HepG2 (cell line): ENCODE data around the gene NPBWR2. TPM values are rescaled to one million over a fixed set of nuclear protein-coding genes. Genes with fewer than 3 reads are reported as not detected.

Source experiments
- ARID2 ChIP-seq: sonication (generic); formaldehyde crosslinking; IDR thresholded peaks from 2 replicates; pipeline ENCODE4 v1.8.1; 2022; ENCODE audit warnings: mild to moderate bottlenecking, missing genetic modification reagents, borderline replicate concordance
- DNMT1 ChIP-seq: sonication (generic); formaldehyde crosslinking; IDR thresholded peaks from 2 replicates; pipeline ENCODE4 v1.5.1; 2020; ENCODE audit warnings: mild to moderate bottlenecking, missing genetic modification reagents
- ETV6 ChIP-seq: sonication (generic); formaldehyde crosslinking; conservative IDR thresholded peaks from 2 replicates; pipeline ENCODE4 v1.4.0; 2020; ENCODE audit warnings: missing genetic modification reagents
- HDAC1 ChIP-seq: sonication (generic); formaldehyde crosslinking; IDR thresholded peaks from 2 replicates; pipeline ENCODE4 v1.5.1; 2020; ENCODE audit warnings: mild to moderate bottlenecking, missing genetic modification reagents
- HOXA5 ChIP-seq: sonication (generic); formaldehyde crosslinking; IDR thresholded peaks from 2 replicates; pipeline ENCODE4 v1.4.0; 2020; ENCODE audit warnings: missing genetic modification reagents
- HOXA9 ChIP-seq: sonication (generic); formaldehyde crosslinking; IDR thresholded peaks from 2 replicates; pipeline ENCODE4 v1.8.1; 2022; ENCODE audit warnings: missing genetic modification reagents, mild to moderate bottlenecking, moderate library complexity, borderline replicate concordance
- JUND ChIP-seq: sonication (generic); formaldehyde crosslinking; IDR thresholded peaks from 2 replicates; pipeline ENCODE4 v1.8.0; 2022; ENCODE audit warnings: mild to moderate bottlenecking, missing genetic modification reagents
- LCORL ChIP-seq, 2 experiments: fragments of 450-650 bp in 1 of 2; sonication (generic) in 1 of 2; formaldehyde crosslinking in 1 of 2; IDR thresholded peaks; 2 replicates each; pipeline versions ENCODE4 v1.5.0 to v1.6.1; 2017 to 2020; ENCODE audit warnings: antibody characterized with exemption in 1 of 2, missing genetic modification reagents in 1 of 2
- MAF1 ChIP-seq: sonication (generic); formaldehyde crosslinking; IDR thresholded peaks from 2 replicates; pipeline ENCODE4 v1.5.0; 2020; ENCODE audit warnings: missing genetic modification reagents, borderline replicate concordance
- MLLT10 ChIP-seq: sonication (generic); formaldehyde crosslinking; IDR thresholded peaks from 2 replicates; pipeline ENCODE4 v1.4.0; 2020; ENCODE audit warnings: missing genetic modification reagents
- POLR2A ChIP-seq, 2 experiments: IDR thresholded peaks; 2 replicates each; pipeline ENCODE4 v1.6.1; 2011; ENCODE audit warnings: low read depth in 2 of 2, low read length in 2 of 2, mild to moderate bottlenecking in 1 of 2, moderate library complexity in 1 of 2; ENCODE audit not compliant: insufficient read depth in 1 of 2
- RBFOX2 ChIP-seq: fragments of 200-400 bp; formaldehyde crosslinking; IDR thresholded peaks from 2 replicates; pipeline ENCODE4 v1.6.1; 2017; ENCODE audit warnings: low read depth, mild to moderate bottlenecking, low read length
- RCOR2 ChIP-seq: IDR thresholded peaks from 2 replicates; pipeline ENCODE4 v1.6.1; 2016; ENCODE audit warnings: missing biosample characterization, missing genetic modification reagents
- SIX4 ChIP-seq: sonication (generic); formaldehyde crosslinking; IDR thresholded peaks from 2 replicates; pipeline ENCODE4 v1.4.0; 2020; ENCODE audit warnings: missing genetic modification reagents
- TBP ChIP-seq: sonication (generic); formaldehyde crosslinking; IDR thresholded peaks from 2 replicates; pipeline ENCODE4 v1.5.0; 2020; ENCODE audit warnings: missing genetic modification reagents
- THAP11 ChIP-seq: IDR thresholded peaks from 2 replicates; pipeline ENCODE4 v1.6.1; 2016; ENCODE audit warnings: missing biosample characterization, missing genetic modification reagents
- ZNF20 ChIP-seq: sonication (generic); formaldehyde crosslinking; IDR thresholded peaks from 2 replicates; pipeline ENCODE4 v1.4.0; 2020; ENCODE audit warnings: mild to moderate bottlenecking, moderate library complexity, missing genetic modification reagents
- ZNF441 ChIP-seq: sonication (generic); formaldehyde crosslinking; IDR thresholded peaks from 2 replicates; pipeline ENCODE4 v1.7.0; 2021; ENCODE audit warnings: missing genetic modification reagents, borderline replicate concordance
- ZNF598 ChIP-seq: sonication (generic); formaldehyde crosslinking; IDR thresholded peaks from 2 replicates; pipeline ENCODE4 v1.5.1; 2020; ENCODE audit warnings: mild to moderate bottlenecking, missing genetic modification reagents, borderline replicate concordance
- ZNF607 ChIP-seq: sonication (generic); formaldehyde crosslinking; IDR thresholded peaks from 2 replicates; pipeline ENCODE4 v1.5.1; 2020; ENCODE audit warnings: missing genetic modification reagents, mild to moderate bottlenecking, borderline replicate concordance
- ZNF776 ChIP-seq: sonication (generic); formaldehyde crosslinking; IDR thresholded peaks from 2 replicates; pipeline ENCODE4 v1.4.0; 2020; ENCODE audit warnings: mild to moderate bottlenecking, missing genetic modification reagents
- ZNF780A ChIP-seq: sonication (generic); formaldehyde crosslinking; IDR thresholded peaks from 2 replicates; pipeline ENCODE4 v1.8.0; 2022; ENCODE audit warnings: mild to moderate bottlenecking, missing genetic modification reagents, moderate library complexity
- ZNF878 ChIP-seq: sonication (generic); formaldehyde crosslinking; IDR thresholded peaks from 2 replicates; pipeline ENCODE4 v1.8.1; 2023; ENCODE audit warnings: mild to moderate bottlenecking, missing genetic modification reagents, moderate library complexity
- ZSCAN20 ChIP-seq: sonication (generic); formaldehyde crosslinking; IDR thresholded peaks from 2 replicates; pipeline ENCODE4 v1.4.0; 2020; ENCODE audit warnings: missing genetic modification reagents, mild to moderate bottlenecking, borderline replicate concordance
- polyA plus RNA-seq, 8 experiments: library from polyadenylated mRNA; depleted of rRNA in 3 of 8; stranded (reverse) in 7 of 8; unstranded in 1 of 8; fragments of >200 nt; fragmentation: Illumina TruSeq in 4 of 8; extraction: Trizol in 4 of 8; gene quantifications; 2 replicates each; pipeline versions ENCODE4 v1.2.1 to v1.2.3, GENCODE V29; 2011 to 2016; ENCODE audit warnings: low read depth in 4 of 8, missing spikeins in 1 of 8, mixed read lengths in 1 of 8; ENCODE audit not compliant: insufficient read depth in 1 of 8
- total RNA-seq, 5 experiments: library from RNA; depleted of rRNA; stranded (reverse); fragments of >200 nt; fragmentation: Illumina TruSeq; extraction: Trizol; gene quantifications; 2 replicates each; pipeline ENCODE4 v1.2.3, GENCODE V29; 2016; ENCODE audit warnings: low read depth in 1 of 5
- TF ChIP-seq, protein P1 (sequence below): sonication (generic); formaldehyde crosslinking; IDR thresholded peaks from 2 replicates; pipeline ENCODE4 v1.5.0; 2020; ENCODE audit warnings: mild to moderate bottlenecking, missing genetic modification reagents
- TF ChIP-seq, protein P2 (sequence below): sonication (generic); formaldehyde crosslinking; IDR thresholded peaks from 2 replicates; pipeline ENCODE4 v1.4.0; 2020; ENCODE audit warnings: missing genetic modification reagents
- TF ChIP-seq, protein P3 (sequence below): sonication (generic); formaldehyde crosslinking; IDR thresholded peaks from 2 replicates; pipeline ENCODE4 v1.4.0; 2020; ENCODE audit warnings: missing genetic modification reagents

Gene NPBWR2
- total and polyA plus RNA-seq, 2 of the 13 experiments (the other 11 are each of a cell fraction or from before 2014, with no cell fraction given), result not detected

DNA sequence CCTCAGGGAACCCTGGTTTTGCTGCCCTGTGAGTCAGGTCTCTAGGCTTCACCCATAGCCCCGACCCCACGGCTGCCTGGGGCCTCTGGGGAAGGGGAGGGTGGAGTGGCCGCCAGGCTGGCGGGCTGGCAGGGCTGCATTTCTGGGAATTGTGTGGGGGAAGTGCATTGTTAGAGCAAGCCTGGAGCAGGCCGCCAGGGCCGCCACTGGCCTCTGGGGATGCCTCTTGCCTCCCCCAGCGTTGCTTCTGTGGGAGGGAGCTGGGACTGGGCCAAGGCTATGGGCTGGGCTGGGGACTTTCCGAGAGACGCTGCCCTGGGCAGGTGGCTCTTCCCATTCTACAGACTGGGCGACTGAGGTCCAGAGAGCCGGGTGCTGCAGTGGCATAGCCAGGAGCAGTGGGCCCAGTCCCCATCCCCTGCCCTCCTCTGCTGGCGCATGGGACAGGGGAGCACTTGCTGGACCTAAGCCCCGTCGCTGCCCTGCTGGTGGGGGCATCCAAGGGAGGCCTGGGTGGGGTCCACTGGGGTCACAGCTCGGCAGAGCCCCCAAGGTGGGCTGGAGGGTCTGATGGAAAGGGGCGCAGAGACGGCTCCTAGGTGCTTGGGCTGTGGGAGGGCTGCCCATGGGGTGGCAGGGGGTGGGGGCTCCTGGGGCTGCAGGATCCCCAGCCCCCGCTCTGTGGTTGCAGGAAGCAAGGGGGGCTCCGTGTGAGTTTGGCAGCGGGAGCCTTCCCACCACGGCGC is 51.3 kb downstream of the NPBWR2 start (continued):
- TF ChIP-seq, protein P1, sequence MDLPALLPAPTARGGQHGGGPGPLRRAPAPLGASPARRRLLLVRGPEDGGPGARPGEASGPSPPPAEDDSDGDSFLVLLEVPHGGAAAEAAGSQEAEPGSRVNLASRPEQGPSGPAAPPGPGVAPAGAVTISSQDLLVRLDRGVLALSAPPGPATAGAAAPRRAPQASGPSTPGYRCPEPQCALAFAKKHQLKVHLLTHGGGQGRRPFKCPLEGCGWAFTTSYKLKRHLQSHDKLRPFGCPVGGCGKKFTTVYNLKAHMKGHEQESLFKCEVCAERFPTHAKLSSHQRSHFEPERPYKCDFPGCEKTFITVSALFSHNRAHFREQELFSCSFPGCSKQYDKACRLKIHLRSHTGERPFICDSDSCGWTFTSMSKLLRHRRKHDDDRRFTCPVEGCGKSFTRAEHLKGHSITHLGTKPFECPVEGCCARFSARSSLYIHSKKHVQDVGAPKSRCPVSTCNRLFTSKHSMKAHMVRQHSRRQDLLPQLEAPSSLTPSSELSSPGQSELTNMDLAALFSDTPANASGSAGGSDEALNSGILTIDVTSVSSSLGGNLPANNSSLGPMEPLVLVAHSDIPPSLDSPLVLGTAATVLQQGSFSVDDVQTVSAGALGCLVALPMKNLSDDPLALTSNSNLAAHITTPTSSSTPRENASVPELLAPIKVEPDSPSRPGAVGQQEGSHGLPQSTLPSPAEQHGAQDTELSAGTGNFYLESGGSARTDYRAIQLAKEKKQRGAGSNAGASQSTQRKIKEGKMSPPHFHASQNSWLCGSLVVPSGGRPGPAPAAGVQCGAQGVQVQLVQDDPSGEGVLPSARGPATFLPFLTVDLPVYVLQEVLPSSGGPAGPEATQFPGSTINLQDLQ, result no peak; the same call in 1 of the 2 replicates
- TF ChIP-seq POLR2A (IDR thresholded peaks at IDR 0.05; ENCODE audit: insufficient read depth in 1 of 2, low read depth in 2 of 2, low read length in 2 of 2), result peak in 1 of 2 experiments; percentile 65; a peak in 2 of 4 replicates
- TF ChIP-seq ZNF878, result no peak
- TF ChIP-seq ZNF780A (CRISPR knock-in tag), result no peak
- TF ChIP-seq ZNF598 (CRISPR knock-in tag), result no peak
- TF ChIP-seq TBP (CRISPR knock-in tag), result 0 out of 2 replicates have a peak, but pooled peaks have one; percentile 29
- no peak for TF ChIP-seq HOXA5
- TF ChIP-seq, protein P2, sequence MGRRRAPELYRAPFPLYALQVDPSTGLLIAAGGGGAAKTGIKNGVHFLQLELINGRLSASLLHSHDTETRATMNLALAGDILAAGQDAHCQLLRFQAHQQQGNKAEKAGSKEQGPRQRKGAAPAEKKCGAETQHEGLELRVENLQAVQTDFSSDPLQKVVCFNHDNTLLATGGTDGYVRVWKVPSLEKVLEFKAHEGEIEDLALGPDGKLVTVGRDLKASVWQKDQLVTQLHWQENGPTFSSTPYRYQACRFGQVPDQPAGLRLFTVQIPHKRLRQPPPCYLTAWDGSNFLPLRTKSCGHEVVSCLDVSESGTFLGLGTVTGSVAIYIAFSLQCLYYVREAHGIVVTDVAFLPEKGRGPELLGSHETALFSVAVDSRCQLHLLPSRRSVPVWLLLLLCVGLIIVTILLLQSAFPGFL, result no peak
- no peak for TF ChIP-seq LCORL (IDR thresholded peaks at IDR 0.05)
- no peak for TF ChIP-seq LCORL (CRISPR knock-in tag; IDR thresholded peaks at IDR 0.05)
- no peak for TF ChIP-seq MLLT10 (CRISPR knock-in tag)
- peak; percentile 98 for TF ChIP-seq RCOR2 (CRISPR knock-in tag)
- peak; percentile 75 for TF ChIP-seq THAP11 (CRISPR knock-in tag)
- 0 out of 2 replicates have a peak, but pooled peaks have one; percentile 37 for TF ChIP-seq SIX4
- peak; percentile 23; the same call in 1 of the 2 replicates for TF ChIP-seq ARID2
- peak; percentile 54; the same call in 1 of the 2 replicates for TF ChIP-seq ZNF776 (CRISPR knock-in tag)
- TF ChIP-seq MAF1 (CRISPR knock-in tag), result no peak; the same call in 1 of the 2 replicates
- TF ChIP-seq ZNF607 (CRISPR knock-in tag), result no peak
- TF ChIP-seq JUND, result no peak
- TF ChIP-seq DNMT1 (CRISPR knock-in tag), result no peak
- peak; percentile 71 for TF ChIP-seq RBFOX2
- no peak for TF ChIP-seq HDAC1 (CRISPR knock-in tag)
- TF ChIP-seq ZNF441 (CRISPR knock-in tag), result 0 out of 2 replicates have a peak, but pooled peaks have one; percentile 56
- TF ChIP-seq HOXA9, result 0 out of 2 replicates have a peak, but pooled peaks have one; percentile 12
- TF ChIP-seq ETV6 (CRISPR knock-in tag), result peak; percentile 25; the same call in 1 of the 2 replicates
- TF ChIP-seq, protein P3, sequence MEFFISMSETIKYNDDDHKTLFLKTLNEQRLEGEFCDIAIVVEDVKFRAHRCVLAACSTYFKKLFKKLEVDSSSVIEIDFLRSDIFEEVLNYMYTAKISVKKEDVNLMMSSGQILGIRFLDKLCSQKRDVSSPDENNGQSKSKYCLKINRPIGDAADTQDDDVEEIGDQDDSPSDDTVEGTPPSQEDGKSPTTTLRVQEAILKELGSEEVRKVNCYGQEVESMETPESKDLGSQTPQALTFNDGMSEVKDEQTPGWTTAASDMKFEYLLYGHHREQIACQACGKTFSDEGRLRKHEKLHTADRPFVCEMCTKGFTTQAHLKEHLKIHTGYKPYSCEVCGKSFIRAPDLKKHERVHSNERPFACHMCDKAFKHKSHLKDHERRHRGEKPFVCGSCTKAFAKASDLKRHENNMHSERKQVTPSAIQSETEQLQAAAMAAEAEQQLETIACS (CRISPR knock-in tag), result no peak; the same call in 1 of the 2 replicates
- no peak for TF ChIP-seq ZNF20 (CRISPR knock-in tag)
- TF ChIP-seq ZSCAN20, result peak; percentile 74
